GM18498 (cell line): ENCODE data around the gene IMPDH2.

Experiments
- ATAC-seq: cut with Tn5 transposase; IDR thresholded peaks from one replicate; pipeline ENCODE4 v1.9.1; 2021; ENCODE audit warnings: mild to moderate bottlenecking, moderate library complexity; ENCODE audit not compliant: unreplicated experiment

The IMPDH2 gene

GRCh38 chr3:48984663-48985062, 44.5 kb downstream of the IMPDH2 start:
- ATAC-seq = no peak

- ATAC-seq = no peak
These were observed 46.1 kb downstream of the IMPDH2 start for GRCh38 chr3:48983096-48983495.

GRCh38 chr3:48982686-48983085, 46.5 kb downstream of the IMPDH2 start:
- no peak for ATAC-seq

- ATAC-seq = no peak
These were observed 47.2 kb downstream of the IMPDH2 start for GRCh38 chr3:48982016-48982415.

- no peak for ATAC-seq
These were observed 48.9 kb downstream of the IMPDH2 start for GRCh38 chr3:48980295-48980694.

- ATAC-seq = no peak
These were observed 49.7 kb downstream of the IMPDH2 start for GRCh38 chr3:48979451-48979850.
